GM23248 (cell line): ENCODE measurements around the gene PIGT.

Experiments
- EZH2 ChIP-seq: fragments of 200-600 bp; sonication (generic); IDR thresholded peaks from 2 replicates; pipeline ENCODE4 v1.6.1; 2018; ENCODE audit warnings: antibody characterized with exemption, mild to moderate bottlenecking; ENCODE audit not compliant: insufficient read depth, poor library complexity, severe bottlenecking
- EZH2phosphoT487 ChIP-seq: fragments of 200-600 bp; sonication (generic); IDR thresholded peaks from 2 replicates; pipeline ENCODE4 v1.6.1; 2018; ENCODE audit warnings: antibody characterized with exemption, moderate library complexity, mild to moderate bottlenecking, low read depth; ENCODE audit not compliant: insufficient read depth

DNA sequence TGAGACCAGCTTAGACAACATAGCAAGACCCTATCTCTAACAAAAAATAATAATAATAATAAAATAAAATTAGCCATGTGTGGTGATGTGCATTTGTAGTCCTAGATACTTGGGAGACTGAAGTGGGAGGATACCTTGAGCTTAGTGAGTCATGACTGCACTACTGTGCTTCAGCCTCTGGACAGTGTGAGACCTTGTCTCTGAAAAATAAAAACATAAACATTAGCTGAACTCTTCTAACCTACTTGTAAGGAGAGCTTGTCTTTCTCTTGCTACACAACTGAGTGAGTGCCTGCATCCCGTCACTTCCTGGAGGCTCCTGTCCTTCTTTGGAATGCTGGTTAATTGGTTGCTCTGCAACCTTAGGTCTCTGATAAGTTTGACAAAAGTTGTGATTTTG is 13.0 kb upstream of the PIGT start:
- TF ChIP-seq EZH2 (no peak), EZH2phosphoT487 (no peak)
